Left renal cortex interstitium (tissue), 4 donors: ENCODE measurements around the gene MEAF6. TPM values are rescaled to one million over a fixed set of nuclear protein-coding genes. Genes with fewer than 3 reads are reported as not detected.
"Not testable (repeated sequence)": the region's sequence is repeated elsewhere in the genome, so short reads cannot be mapped to it uniquely, and the experiment has no call there.

Source experiments
- DNase-seq, 4 donors: peaks; one replicate each; pipeline ENCODE4 v3.0.0-alpha.2; 2013; ENCODE audit warnings: low read depth in 4 of 4, low spot score in 2 of 4, missing footprints in 1 of 4
- polyA plus RNA-seq, 4 donors: library from polyadenylated mRNA; unstranded; fragments of 120-200 nt; gene quantifications; one replicate each; pipeline ENCODE4 v1.2.1, GENCODE V29; 2013; ENCODE audit not compliant: insufficient read length in 4 of 4

The MEAF6 gene
- polyA plus RNA-seq, 4 donors = 93.4 to 97.9 (median 96.3) TPM

DNA sequence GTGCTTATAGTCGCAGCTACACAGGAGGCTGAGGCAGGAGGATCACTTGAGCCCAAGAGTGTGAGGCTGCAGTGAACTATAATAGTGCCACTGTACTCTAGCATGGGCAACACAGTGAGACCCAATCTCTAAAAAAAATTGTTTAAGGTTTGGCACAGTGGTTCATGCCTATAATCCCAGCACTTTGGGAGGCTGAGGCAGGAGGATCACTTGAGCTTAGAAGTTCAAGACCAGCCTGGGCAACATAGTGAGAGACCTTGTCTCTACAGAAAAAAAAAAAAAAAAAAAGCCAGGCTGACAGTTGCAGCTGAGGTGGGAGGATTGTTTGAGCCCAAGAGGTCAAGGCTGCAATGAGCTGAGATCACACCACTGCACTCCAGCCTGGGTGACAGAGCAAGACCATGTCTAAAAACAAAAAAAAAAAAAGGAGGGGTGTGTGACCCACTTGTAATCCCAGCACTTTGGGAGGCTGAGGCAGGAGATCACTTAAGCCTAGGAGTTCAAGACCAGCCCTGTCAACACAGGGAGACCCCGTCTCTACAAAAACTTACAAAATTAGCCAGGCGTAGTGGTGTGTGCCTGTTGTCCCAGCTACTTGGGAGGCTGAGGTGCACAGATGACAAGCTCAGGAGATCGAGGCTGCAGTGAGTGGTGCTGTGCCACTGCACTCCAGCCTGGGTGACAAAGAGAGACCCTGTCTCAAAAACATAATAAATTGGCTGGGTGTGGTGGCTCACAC is 18.0 kb upstream of the MEAF6 start:
- DNase-seq = not testable (repeated sequence)

DNA sequence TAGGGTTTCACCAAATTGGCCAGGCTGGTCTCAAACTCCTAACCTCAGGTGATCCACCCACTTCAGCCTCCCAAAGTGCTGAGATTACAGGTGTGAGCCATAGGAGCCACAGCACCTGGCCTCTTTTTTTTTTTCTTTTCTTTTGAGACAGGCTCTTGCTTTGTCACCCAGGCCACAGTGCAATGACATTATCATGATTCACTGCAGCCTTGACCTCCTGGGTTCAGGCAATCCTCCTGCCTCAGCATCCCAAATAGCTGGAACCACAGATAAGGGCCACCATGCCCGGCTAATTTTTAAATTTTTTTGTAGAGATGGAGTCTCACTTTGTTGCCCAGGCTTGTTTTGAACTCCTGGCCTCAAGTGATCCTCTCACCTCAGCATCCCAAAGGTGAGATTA is 15.3 kb upstream of the MEAF6 start:
- DNase-seq = not testable (repeated sequence)

DNA sequence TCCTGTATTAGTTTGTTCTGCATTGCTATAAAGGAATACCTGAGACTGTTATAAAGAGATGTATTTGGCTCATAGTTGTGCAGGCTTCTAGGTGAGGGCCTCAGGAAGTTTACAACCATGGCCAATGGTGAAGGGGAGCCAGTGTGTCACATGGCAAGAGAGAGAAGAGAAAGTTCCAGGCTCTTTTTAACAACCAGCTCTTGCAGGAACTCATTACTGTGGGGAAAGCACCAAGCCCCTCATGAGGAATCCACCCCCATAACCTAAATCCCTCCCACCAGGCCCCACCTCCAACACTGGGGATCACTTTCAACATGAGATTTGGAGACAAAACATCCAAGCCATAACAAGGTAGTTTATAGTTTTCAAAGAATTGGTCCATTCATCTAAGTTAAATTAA is 5.0 kb upstream of the MEAF6 start:
- no peak for DNase-seq

GRCh38 chr1:37518929-37519328 is 4.4 kb upstream of the MEAF6 start:
- not testable (repeated sequence) for DNase-seq

DNA sequence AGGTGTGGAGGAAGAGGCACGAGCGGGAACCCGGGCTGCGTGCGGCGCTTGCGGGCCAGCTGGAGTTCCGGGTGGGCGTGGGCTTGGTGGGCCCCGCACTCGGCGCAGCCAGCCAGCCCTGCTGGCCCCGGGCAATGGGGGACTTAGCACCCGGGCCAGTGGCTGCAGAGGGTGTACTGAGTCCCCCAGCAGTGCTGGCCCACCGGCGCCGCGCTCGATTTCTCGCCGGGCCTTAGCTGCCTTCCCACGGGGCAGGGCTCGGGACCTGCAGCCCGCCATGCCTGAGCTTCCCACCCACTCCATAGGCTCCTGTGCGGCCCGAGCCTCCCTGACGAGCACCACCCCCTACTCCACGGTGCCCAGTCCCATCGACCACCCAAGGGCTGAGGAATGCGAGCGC is 3.7 kb upstream of the MEAF6 start:
- not testable (repeated sequence) for DNase-seq

DNA sequence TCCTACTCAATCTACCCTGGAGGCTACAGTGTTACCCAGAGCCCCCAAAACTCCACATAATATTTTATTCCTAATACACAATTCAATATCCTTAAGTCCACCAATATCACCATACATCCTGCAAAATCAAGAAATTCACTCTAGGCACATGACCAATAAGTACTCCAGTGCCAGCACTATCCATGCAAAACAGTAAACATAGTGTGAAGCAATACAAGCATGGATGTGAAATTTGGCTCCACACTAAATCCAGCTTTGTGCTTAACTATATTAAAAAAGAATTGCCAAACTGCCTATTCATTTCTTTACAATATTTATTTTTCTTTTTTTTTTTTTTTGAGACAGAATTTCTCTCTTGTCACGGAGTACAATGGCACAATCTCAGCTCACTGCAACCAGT is 3.0 kb upstream of the MEAF6 start:
- DNase-seq = no peak

DNA sequence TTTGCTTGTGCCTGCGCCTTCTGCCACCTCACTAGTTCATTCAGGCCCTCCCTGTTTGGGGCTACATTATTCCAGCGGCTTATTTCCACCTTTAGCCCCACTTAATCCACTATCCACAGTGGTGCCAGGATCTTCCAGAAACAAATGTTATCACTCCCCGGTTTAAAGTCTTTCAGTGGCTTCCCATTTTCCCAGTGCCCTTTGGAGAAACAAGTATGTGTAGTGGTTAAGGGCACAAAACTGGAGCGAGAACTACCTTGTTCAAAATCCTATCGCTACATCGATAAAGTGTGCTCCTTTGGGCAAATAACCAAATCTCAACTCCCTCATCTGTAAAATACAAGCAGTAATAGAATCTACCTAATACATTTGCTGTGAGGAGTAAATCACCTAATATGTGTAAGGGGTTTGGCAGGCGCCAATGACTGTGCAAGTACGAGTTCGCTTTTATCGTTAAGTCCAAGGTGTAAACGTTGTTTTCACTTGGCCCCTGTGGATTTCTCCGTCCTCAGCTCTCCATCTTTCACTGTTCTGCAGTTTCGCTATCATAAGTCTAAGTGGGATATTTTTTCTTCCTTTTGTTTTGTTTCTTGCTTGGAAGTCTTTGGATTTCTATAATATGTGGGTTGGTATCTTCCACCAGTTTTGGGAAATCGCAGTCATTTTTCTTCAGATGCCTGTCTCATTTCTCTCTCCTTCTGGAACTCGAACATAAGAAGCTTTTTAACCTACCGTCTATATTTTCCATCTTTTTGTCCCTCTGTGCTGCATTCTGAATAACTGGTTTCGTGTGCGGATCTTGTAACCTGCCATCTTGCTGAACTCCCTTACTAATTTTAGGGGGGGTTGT is 844 bp upstream of the MEAF6 start:
- DNase-seq = no peak

- DNase-seq = peak in 1 of 4 donors; percentile 24
These were observed 694 bp downstream of the MEAF6 start for GRCh38 chr1:37513795-37514349.

- DNase-seq = no peak
These were observed 5.4 kb downstream of the MEAF6 start for GRCh38 chr1:37509181-37509580.

DNA sequence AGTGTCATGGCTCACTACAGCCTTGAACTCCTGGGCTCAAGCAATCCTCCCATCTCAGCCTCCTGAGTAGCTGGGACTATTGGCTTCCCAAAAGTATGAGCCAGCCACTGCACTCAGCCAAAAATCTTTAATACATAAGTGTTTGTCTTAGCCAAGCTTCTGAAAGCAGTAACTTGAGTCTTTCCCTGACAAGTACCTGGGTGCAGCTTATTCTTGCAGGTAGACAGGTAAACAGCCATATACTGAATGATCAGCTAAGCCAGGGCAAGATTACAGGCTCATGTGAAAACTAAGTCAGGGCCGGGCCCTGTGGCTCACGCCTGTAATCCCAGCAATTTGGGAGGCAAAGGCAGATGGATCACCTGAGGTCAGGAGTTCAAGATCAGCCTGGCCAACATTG is 7.8 kb downstream of the MEAF6 start:
- DNase-seq = no peak

- DNase-seq = not testable (repeated sequence)
These were observed 11.8 kb downstream of the MEAF6 start for GRCh38 chr1:37502791-37503190.

DNA sequence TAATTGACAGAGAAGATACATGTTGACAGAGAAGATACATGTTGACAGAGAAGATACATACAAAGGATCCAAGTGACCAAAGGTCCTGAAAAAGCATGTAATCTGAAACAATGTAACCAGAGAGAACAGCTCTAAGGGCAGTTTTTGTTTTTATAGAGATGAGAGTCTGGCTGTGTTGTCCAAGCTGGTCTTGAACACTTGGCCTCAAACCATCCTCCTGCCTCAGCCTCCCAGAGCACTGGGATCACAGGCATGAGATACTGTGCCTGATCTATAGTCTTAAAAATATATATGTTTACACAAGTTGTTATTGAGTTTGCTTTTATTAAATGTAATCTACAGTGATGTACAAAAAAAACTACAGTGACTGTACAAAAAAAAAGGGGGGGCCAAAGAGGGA is 12.5 kb downstream of the MEAF6 start:
- DNase-seq = no peak

- no peak for DNase-seq
These were observed 12.9 kb downstream of the MEAF6 start for GRCh38 chr1:37501661-37502060.

DNA sequence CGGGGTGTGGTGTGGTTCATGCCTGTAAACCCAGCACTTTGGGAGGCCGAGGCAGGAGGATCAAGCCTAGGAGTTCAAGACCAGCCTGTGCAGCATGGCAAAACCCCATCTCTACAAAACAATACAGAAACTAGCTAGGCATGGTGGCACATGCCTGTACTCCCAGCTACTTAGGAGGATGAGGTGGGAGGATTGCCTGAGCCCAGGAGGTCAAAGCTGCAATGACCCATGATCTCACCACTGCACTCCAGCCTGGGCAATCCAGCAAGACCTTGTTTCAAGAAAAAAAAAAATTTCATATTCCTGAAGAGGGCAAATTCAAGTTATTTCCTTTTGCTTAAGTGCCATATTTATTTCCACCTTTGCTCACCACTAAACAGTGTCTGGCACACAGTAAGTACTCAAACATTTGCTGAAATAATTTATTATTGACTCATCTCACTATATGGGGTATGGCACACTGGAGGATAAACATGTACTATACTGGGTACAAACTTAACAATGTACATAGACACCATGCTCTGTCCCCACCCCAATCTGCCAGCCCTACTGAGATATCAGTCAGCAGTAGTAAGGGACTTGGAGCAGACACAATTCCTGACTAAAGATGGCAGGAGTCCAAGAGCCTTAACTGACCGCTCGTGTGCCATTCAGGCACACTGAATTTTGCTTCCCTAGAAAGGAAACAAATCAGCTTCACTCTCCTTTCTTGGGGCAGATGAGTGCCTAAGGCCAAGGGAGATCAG is 15.5 kb downstream of the MEAF6 start:
- DNase-seq = no peak

DNA sequence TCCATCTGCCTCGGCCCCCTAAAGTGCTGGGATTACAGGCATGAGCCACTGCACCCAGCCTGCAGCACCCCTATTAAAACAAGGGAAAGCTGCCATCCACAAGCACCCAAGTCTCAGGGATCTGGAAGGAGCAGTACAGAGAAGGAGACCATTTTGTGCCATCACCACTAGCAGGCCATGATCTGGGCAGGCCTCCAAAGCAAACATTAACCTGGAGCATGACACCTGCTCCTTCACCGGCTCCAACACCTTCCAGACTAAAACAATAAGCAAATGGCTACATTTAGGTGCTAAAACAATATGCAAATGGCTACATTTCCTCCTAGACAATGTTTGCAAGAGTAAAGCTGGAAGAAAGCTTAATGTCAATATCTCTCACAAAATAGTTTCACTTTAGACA is 16.7 kb downstream of the MEAF6 start:
- no peak for DNase-seq

GRCh38 chr1:37495875-37496274 is 18.7 kb downstream of the MEAF6 start:
- DNase-seq = no peak

- no peak for DNase-seq
These were observed 21.0 kb downstream of the MEAF6 start for GRCh38 chr1:37493336-37494098.

GRCh38 chr1:37487619-37487984 is 27.0 kb downstream of the MEAF6 start:
- no peak for DNase-seq

DNA sequence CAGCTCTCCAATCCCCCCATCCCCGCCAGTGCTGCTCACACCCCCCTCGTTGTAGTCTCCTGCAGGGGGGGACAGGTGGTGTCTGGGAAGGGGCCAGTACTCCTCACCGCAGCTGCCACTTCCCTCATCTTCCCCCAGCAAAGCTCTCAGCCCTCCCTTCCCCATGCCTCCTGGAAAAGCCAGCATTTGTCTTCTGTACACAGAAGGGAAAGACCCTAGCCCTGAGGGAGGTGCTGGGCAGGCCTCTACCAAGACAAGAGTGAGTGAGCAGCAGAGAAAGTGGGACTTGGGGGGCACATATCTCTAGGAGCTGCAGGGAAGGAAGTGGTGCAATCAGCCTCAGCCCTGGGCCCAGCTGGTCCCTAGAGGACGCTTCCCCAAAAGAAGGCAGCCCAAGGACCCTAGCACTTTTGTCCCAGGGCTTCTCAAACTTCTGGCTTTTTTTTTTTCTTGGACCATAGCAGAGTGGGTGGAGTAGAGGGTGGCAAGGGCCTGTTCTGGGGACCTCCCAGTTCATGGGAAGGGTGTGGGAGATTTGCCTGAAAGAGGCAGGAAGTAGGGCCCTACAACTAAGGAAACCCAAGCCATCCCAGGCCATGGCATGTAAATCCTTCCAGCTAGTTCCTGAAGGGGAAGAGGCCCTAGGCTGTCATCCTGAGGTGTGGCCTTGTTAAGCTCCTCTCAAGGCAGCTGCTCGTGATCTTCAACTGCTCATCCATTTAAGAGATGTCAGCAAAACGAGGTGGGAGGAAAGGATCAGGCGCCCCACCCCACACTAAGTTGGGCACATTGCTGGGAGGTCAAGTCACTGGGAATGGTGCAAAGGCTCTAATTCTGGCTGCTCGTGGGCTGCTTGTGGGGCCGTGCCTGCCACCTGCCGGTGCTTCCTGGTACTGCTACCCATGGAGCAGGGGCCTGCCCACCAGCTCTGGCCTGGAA is 27.6 kb downstream of the MEAF6 start:
- no peak for DNase-seq
